ENCODE results near the gene NFILZ. TPM values are rescaled to one million over a fixed set of nuclear protein-coding genes. Genes with fewer than 3 reads are reported as not detected.

Gene NFILZ
- total RNA-seq, result not detected in 2 replicates
- not detected in 2 replicates for polyA plus RNA-seq
- polyA plus RNA-seq (2012), result not detected in 2 replicates
- not detected in 2 replicates for polyA minus RNA-seq (ENCODE audit: low replicate concordance)

GRCh38 chr19:8629996-8630683 is at the start of gene NFILZ:
TSS of gene NFILZ (plus strand) at chr19:8630633. CDS start at chr19:8676766, 46,133 bp downstream.
- Histone ChIP-seq H3K36me3 (ENCODE audit: control insufficient read depth, insufficient read depth, low read length) (no peaks in the 10 kb centered on the region), H3K4me2 (ENCODE audit: extremely low read depth, insufficient read depth, low read length) (no peak within 1 kb of the TSS), H3K27me3 (ENCODE audit: control insufficient read depth, insufficient read depth, low read length) (no peaks in the 10 kb centered on the region), H3K9me3 (ENCODE audit: control insufficient read depth, insufficient read depth, low read depth, low read length) (no peaks in the 10 kb centered on the region), H3K79me2 (ENCODE audit: control insufficient read depth, insufficient read depth, low read length) (no peaks in the 10 kb centered on the region), H2AFZ (ENCODE audit: low read length) (no peak within 1 kb of the TSS), H3K4me3 (replicated peaks in 1 of 4; ENCODE audit: control extremely low read depth in 1 of 4, insufficient read depth in 1 of 4, low read depth in 3 of 4, low read length in 4 of 4) (no peak within 1 kb of the TSS), H4K20me1 (ENCODE audit: control insufficient read depth, extremely low read depth, insufficient read depth, low read length) (no peaks in the 10 kb centered on the region), H3K9ac (ENCODE audit: insufficient read depth, low read length) (no peak within 1 kb of the TSS), H3K27ac (ENCODE audit: insufficient read depth, low read length) (no peak within 1 kb of the TSS), H3K4me1 (ENCODE audit: control insufficient read depth, extremely low read depth, insufficient read depth, low read length) (no peaks in the 10 kb centered on the region)
- TF ChIP-seq EZH2 (IDR thresholded peaks at IDR 0.05; ENCODE audit: low read length, missing control alignments), result no peak
- no peak for DNase-seq (ENCODE audit: low read depth in 2 of 2)

- no peaks in the 10 kb centered on the region for H3K9me3 ChIP-seq (ENCODE audit: control insufficient read depth, insufficient read depth, low read depth, low read length)
- H3K4me1 ChIP-seq (ENCODE audit: control insufficient read depth, extremely low read depth, insufficient read depth, low read length), result no peaks in the 10 kb centered on the region
- H3K27me3 ChIP-seq (ENCODE audit: control insufficient read depth, insufficient read depth, low read length), result peaks cover 3% of the 10 kb centered on the region
- no peaks in the 10 kb centered on the region for H3K79me2 ChIP-seq (ENCODE audit: control insufficient read depth, insufficient read depth, low read length)
- no peak overlapping the region for H3K4me2 ChIP-seq (ENCODE audit: extremely low read depth, insufficient read depth, low read length)
- no peaks in the 10 kb centered on the region for H4K20me1 ChIP-seq (ENCODE audit: control insufficient read depth, extremely low read depth, insufficient read depth, low read length)
- H3K36me3 ChIP-seq (ENCODE audit: control insufficient read depth, insufficient read depth, low read length), result no peaks in the 10 kb centered on the region
- peak; percentile 55 to 73 for DNase-seq (ENCODE audit: low read depth in 2 of 2)
- H3K27ac ChIP-seq (ENCODE audit: insufficient read depth, low read length), result no peak overlapping the region
- no peak overlapping the region for H2AFZ ChIP-seq (ENCODE audit: low read length)
- no peak overlapping the region for H3K9ac ChIP-seq (ENCODE audit: insufficient read depth, low read length)
- TF ChIP-seq EZH2 (IDR thresholded peaks at IDR 0.05; ENCODE audit: low read length, missing control alignments) (no peak), CTCF (conservative IDR thresholded peaks at IDR 0.05 in 1 of 2, IDR thresholded peaks at IDR 0.05 in 1 of 2; ENCODE audit: low read depth in 1 of 2, low read length in 2 of 2) (peak; percentile 91 to 99)
- no peak overlapping the region for H3K4me3 ChIP-seq (replicated peaks in 1 of 4; ENCODE audit: control extremely low read depth in 1 of 4, insufficient read depth in 1 of 4, low read depth in 3 of 4, low read length in 4 of 4)
These were observed 49.6 kb upstream of the NFILZ start for GRCh38 chr19:8580710-8581281.

GRCh38 chr19:8584965-8585893 is 45.2 kb upstream of the NFILZ start:
- no peak overlapping the region for H3K4me2 ChIP-seq (ENCODE audit: extremely low read depth, insufficient read depth, low read length)
- H3K9ac ChIP-seq (ENCODE audit: insufficient read depth, low read length), result no peak overlapping the region
- H3K36me3 ChIP-seq (ENCODE audit: control insufficient read depth, insufficient read depth, low read length), result no peaks in the 10 kb centered on the region
- no peak overlapping the region for H2AFZ ChIP-seq (ENCODE audit: low read length)
- no peak overlapping the region for H3K27ac ChIP-seq (ENCODE audit: insufficient read depth, low read length)
- H3K4me1 ChIP-seq (ENCODE audit: control insufficient read depth, extremely low read depth, insufficient read depth, low read length), result no peaks in the 10 kb centered on the region
- H3K27me3 ChIP-seq (ENCODE audit: control insufficient read depth, insufficient read depth, low read length), result no peaks in the 10 kb centered on the region
- no peak for DNase-seq (ENCODE audit: low read depth in 2 of 2)
- no peak overlapping the region for H3K4me3 ChIP-seq (replicated peaks in 1 of 4; ENCODE audit: control extremely low read depth in 1 of 4, insufficient read depth in 1 of 4, low read depth in 3 of 4, low read length in 4 of 4)
- no peaks in the 10 kb centered on the region for H3K9me3 ChIP-seq (ENCODE audit: control insufficient read depth, insufficient read depth, low read depth, low read length)
- no peak for TF ChIP-seq CTCF (conservative IDR thresholded peaks at IDR 0.05 in 1 of 2, IDR thresholded peaks at IDR 0.05 in 1 of 2; ENCODE audit: low read depth in 1 of 2, low read length in 2 of 2)
- no peak for TF ChIP-seq EZH2 (IDR thresholded peaks at IDR 0.05; ENCODE audit: low read length, missing control alignments)
- H4K20me1 ChIP-seq (ENCODE audit: control insufficient read depth, extremely low read depth, insufficient read depth, low read length), result no peaks in the 10 kb centered on the region
- no peaks in the 10 kb centered on the region for H3K79me2 ChIP-seq (ENCODE audit: control insufficient read depth, insufficient read depth, low read length)
